ENCODE results near the gene EPHB2.

Gene EPHB2

DNA sequence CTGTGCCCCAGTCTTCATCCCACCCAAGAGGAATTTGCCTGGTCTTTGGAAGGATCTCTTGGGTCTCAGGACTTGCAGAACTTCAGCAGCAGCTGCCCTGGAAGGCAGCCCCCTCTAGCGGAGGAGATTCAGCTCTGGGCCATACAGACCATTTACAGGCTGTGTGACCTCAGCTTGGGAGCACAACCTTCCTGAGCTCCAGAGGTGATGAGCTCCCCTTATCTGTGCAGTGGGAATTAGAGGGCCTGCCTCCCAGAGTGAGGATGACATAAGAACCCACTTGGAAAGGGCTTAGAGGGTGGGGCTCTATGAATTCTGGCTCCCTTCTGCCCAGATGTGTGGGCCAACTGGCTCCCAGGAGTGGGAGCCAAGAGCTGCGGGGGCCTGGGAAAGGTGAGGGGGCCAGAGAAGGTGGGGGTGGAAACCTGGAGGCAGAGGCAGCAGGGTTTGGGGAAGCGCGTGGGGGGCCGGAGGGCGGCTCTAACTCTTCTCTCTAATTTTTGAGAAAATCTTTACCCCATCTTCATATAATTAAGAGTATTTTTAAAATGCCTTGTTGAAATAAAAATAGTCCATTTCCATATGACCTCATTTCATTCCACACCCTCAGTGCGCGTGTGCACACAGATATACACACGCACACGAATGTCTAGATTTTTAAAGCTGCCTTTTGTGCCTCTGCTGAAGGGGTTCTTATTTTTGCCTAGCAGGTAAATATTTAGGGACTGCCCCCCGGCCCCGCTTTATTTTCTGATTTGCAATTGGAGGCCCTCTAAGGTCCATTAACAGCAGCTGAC is 21.5 kb downstream of the EPHB2 start:
- H3K4me1 ChIP-seq (ENCODE audit: control insufficient read depth, low read depth, low read length), result no peaks in the 10 kb centered on the region
- no peaks in the 10 kb centered on the region for H3K36me3 ChIP-seq (ENCODE audit: control insufficient read depth, low read depth, low read length)
- H3K27ac ChIP-seq (ENCODE audit: low read length), result no peak overlapping the region
- no peaks in the 10 kb centered on the region for H3K9me3 ChIP-seq (ENCODE audit: control insufficient read depth, low read depth, low read length)
- no peak overlapping the region for H3K9ac ChIP-seq (ENCODE audit: low read length)
- H3K27me3 ChIP-seq (ENCODE audit: control insufficient read depth, insufficient read depth, low read length), result no peaks in the 10 kb centered on the region
- no peak overlapping the region for H3K4me3 ChIP-seq (ENCODE audit: low read length)

DNA sequence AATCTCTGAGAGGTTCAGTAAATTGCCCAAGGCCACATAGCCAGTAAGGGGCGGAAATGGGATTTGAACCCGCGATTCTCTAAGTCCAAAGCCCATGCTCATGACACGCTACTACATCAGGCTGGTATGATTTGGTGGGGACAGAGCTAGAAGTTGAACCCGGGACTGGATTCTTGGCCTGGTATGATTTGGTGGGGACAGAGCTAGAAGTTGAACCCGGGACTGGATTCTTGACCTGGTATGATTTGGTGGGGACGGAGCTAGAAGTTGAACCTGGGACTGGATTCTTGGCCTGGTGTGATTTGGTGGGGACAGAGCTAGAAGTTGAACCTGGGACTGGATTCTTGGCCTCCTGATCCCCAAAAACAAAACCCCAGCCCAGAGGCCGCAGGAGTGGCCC is 23.0 kb downstream of the EPHB2 start:
- no peak overlapping the region for H3K27ac ChIP-seq (ENCODE audit: low read length)
- H3K36me3 ChIP-seq (ENCODE audit: control insufficient read depth, low read depth, low read length), result no peaks in the 10 kb centered on the region
- no peaks in the 10 kb centered on the region for H3K4me1 ChIP-seq (ENCODE audit: control insufficient read depth, low read depth, low read length)
- no peaks in the 10 kb centered on the region for H3K27me3 ChIP-seq (ENCODE audit: control insufficient read depth, insufficient read depth, low read length)
- no peak overlapping the region for H3K4me3 ChIP-seq (ENCODE audit: low read length)
- no peaks in the 10 kb centered on the region for H3K9me3 ChIP-seq (ENCODE audit: control insufficient read depth, low read depth, low read length)
- no peak overlapping the region for H3K9ac ChIP-seq (ENCODE audit: low read length)

- no peak overlapping the region for H3K4me3 ChIP-seq (ENCODE audit: low read length)
- no peaks in the 10 kb centered on the region for H3K27me3 ChIP-seq (ENCODE audit: control insufficient read depth, insufficient read depth, low read length)
- H3K27ac ChIP-seq (ENCODE audit: low read length), result no peak overlapping the region
- H3K9ac ChIP-seq (ENCODE audit: low read length), result no peak overlapping the region
- H3K9me3 ChIP-seq (ENCODE audit: control insufficient read depth, low read depth, low read length), result no peaks in the 10 kb centered on the region
- H3K36me3 ChIP-seq (ENCODE audit: control insufficient read depth, low read depth, low read length), result no peaks in the 10 kb centered on the region
- no peaks in the 10 kb centered on the region for H3K4me1 ChIP-seq (ENCODE audit: control insufficient read depth, low read depth, low read length)
Measured at GRCh38 chr1:22736501-22737080, 26.0 kb downstream of the EPHB2 start.

- Histone ChIP-seq H3K4me3 (ENCODE audit: low read length) (no peak overlapping the region), H3K4me1 (ENCODE audit: control insufficient read depth, low read depth, low read length) (no peaks in the 10 kb centered on the region), H3K27me3 (ENCODE audit: control insufficient read depth, insufficient read depth, low read length) (no peaks in the 10 kb centered on the region), H3K36me3 (ENCODE audit: control insufficient read depth, low read depth, low read length) (no peaks in the 10 kb centered on the region), H3K9me3 (ENCODE audit: control insufficient read depth, low read depth, low read length) (no peaks in the 10 kb centered on the region), H3K27ac (ENCODE audit: low read length) (no peak overlapping the region), H3K9ac (ENCODE audit: low read length) (no peak overlapping the region)
Measured at GRCh38 chr1:22737374-22738068, 26.9 kb downstream of the EPHB2 start.

DNA sequence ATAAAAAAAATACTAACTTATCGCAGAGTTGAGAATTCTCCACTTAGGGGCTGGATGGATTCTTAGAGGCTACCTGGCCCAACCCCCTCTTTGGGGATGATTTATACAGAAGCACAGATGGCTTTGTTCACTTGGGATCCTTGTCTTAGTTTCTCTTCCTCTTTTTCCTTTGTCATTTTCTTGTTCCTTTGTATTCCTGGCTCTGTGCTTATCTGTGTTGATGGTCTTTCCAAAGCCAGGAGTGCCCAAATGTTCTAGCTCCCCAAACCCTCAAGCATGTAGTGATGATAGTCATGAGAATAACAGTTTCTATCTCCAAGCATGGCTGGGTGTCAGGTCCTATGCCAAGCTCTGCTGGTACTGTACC is 27.4 kb downstream of the EPHB2 start:
- Histone ChIP-seq H3K4me1 (ENCODE audit: control insufficient read depth, low read depth, low read length) (no peaks in the 10 kb centered on the region), H3K4me3 (ENCODE audit: low read length) (no peak overlapping the region), H3K27ac (ENCODE audit: low read length) (no peak overlapping the region), H3K9me3 (ENCODE audit: control insufficient read depth, low read depth, low read length) (no peaks in the 10 kb centered on the region), H3K36me3 (ENCODE audit: control insufficient read depth, low read depth, low read length) (no peaks in the 10 kb centered on the region), H3K27me3 (ENCODE audit: control insufficient read depth, insufficient read depth, low read length) (no peaks in the 10 kb centered on the region), H3K9ac (ENCODE audit: low read length) (no peak overlapping the region)

DNA sequence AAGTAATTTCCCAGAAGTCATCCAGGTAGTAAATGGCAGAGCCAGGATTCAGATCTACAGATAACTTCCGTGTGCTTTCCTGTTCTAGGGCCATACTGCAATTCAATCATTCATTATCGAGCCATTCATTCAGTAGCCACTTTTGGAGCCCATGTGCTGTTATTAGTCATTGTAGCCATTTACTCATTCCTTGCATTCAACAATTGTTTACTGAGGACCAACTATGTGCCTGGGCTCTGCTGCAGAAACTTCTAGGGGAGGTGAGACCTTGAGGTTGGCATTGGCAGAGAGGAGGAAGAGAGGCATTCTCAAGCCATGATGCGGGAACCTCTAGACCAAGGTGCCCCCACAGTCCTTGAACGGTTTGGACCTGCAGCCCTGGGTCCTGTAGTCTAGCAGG is 27.9 kb downstream of the EPHB2 start:
- no peaks in the 10 kb centered on the region for H3K27me3 ChIP-seq (ENCODE audit: control insufficient read depth, insufficient read depth, low read length)

GRCh38 chr1:22739648-22740385 is 29.2 kb downstream of the EPHB2 start:
- Histone ChIP-seq H3K9ac (ENCODE audit: low read length) (no peak overlapping the region), H3K27ac (ENCODE audit: low read length) (no peak overlapping the region), H3K4me1 (ENCODE audit: control insufficient read depth, low read depth, low read length) (no peaks in the 10 kb centered on the region), H3K36me3 (ENCODE audit: control insufficient read depth, low read depth, low read length) (no peaks in the 10 kb centered on the region), H3K27me3 (ENCODE audit: control insufficient read depth, insufficient read depth, low read length) (no peaks in the 10 kb centered on the region), H3K9me3 (ENCODE audit: control insufficient read depth, low read depth, low read length) (no peaks in the 10 kb centered on the region), H3K4me3 (ENCODE audit: low read length) (no peak overlapping the region)

More for the DNA sequence above, 27.9 kb downstream of the EPHB2 start:
- Histone ChIP-seq H3K9me3 (ENCODE audit: control insufficient read depth, low read depth, low read length) (no peaks in the 10 kb centered on the region), H3K27ac (ENCODE audit: low read length) (no peak overlapping the region), H3K9ac (ENCODE audit: low read length) (no peak overlapping the region), H3K36me3 (ENCODE audit: control insufficient read depth, low read depth, low read length) (no peaks in the 10 kb centered on the region), H3K4me1 (ENCODE audit: control insufficient read depth, low read depth, low read length) (no peaks in the 10 kb centered on the region), H3K4me3 (ENCODE audit: low read length) (no peak overlapping the region)

- Histone ChIP-seq H3K9me3 (ENCODE audit: control insufficient read depth, low read depth, low read length) (no peaks in the 10 kb centered on the region), H3K27ac (ENCODE audit: low read length) (no peak overlapping the region), H3K27me3 (ENCODE audit: control insufficient read depth, insufficient read depth, low read length) (no peaks in the 10 kb centered on the region), H3K9ac (ENCODE audit: low read length) (no peak overlapping the region), H3K4me1 (ENCODE audit: control insufficient read depth, low read depth, low read length) (no peaks in the 10 kb centered on the region), H3K4me3 (ENCODE audit: low read length) (no peak overlapping the region), H3K36me3 (ENCODE audit: control insufficient read depth, low read depth, low read length) (no peaks in the 10 kb centered on the region)
Measured at GRCh38 chr1:22741118-22741517, 30.5 kb downstream of the EPHB2 start.

- no peaks in the 10 kb centered on the region for H3K27me3 ChIP-seq (ENCODE audit: control insufficient read depth, insufficient read depth, low read length)
- H3K4me1 ChIP-seq (ENCODE audit: control insufficient read depth, low read depth, low read length), result no peaks in the 10 kb centered on the region
- no peak overlapping the region for H3K27ac ChIP-seq (ENCODE audit: low read length)
Measured at GRCh38 chr1:22745669-22746585, 35.3 kb downstream of the EPHB2 start.

DNA sequence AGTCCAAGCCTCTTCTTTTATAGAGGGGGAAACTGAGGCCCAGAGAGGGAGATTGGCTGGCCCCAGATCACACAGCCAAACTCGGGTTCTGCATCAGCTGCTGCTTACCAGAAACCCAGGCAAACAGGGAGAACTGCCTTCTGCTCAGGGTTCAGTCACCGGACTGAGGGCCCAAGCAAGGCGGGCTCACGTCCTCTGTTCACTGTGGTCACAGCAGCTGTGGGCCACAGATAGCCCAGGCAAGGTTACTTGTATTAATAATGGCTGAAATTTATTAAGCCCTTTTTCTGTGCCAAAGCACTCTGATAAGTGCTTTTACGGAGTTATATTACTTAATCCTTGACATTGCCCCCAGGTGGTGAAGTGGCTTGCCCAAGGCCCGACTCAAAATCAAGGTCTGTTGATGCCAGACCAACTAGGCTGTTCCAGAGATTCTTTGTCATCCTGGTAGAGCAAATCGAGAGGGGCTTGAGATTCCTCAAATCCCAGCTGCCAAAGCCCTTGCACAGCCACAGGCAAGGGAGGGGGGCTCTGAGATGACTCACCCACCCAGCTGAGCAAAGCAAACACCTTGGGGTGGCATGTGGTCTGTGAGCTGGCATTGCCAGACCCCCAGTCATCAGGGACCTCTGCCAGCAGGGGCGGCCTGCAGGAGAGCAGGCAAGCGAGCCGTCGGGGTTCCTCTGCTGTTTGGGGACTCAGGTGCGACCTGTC is 36.5 kb downstream of the EPHB2 start:
- no peak overlapping the region for H3K4me3 ChIP-seq (ENCODE audit: low read length)
- H3K36me3 ChIP-seq (ENCODE audit: control insufficient read depth, low read depth, low read length), result no peaks in the 10 kb centered on the region
- no peaks in the 10 kb centered on the region for H3K9me3 ChIP-seq (ENCODE audit: control insufficient read depth, low read depth, low read length)
- H3K27ac ChIP-seq (ENCODE audit: low read length), result no peak overlapping the region
- H3K27me3 ChIP-seq (ENCODE audit: control insufficient read depth, insufficient read depth, low read length), result no peaks in the 10 kb centered on the region
- H3K4me1 ChIP-seq (ENCODE audit: control insufficient read depth, low read depth, low read length), result no peaks in the 10 kb centered on the region
- no peak overlapping the region for H3K9ac ChIP-seq (ENCODE audit: low read length)

More at GRCh38 chr1:22745669-22746585, 35.3 kb downstream of the EPHB2 start:
- Histone ChIP-seq H3K36me3 (ENCODE audit: control insufficient read depth, low read depth, low read length) (no peaks in the 10 kb centered on the region), H3K9ac (ENCODE audit: low read length) (no peak overlapping the region), H3K9me3 (ENCODE audit: control insufficient read depth, low read depth, low read length) (no peaks in the 10 kb centered on the region), H3K4me3 (ENCODE audit: low read length) (no peak overlapping the region)

Data from iPS-18a (cell line).